GM12878 (cell line): ENCODE results near the gene ZNF836. TPM values are rescaled to one million over a fixed set of nuclear protein-coding genes. Genes with fewer than 3 reads are reported as not detected.
A peak's percentile ranks its signal among the peaks of the same experiment; 100 is the strongest.

Experiments used
- ATAC-seq: fragments of 200-7000 bp; cut with Tn5 transposase; 3 replicates; pipeline ENCODE4 v1.9.1; 2020; ENCODE audit warnings: mild to moderate bottlenecking, moderate library complexity
- BruUV-seq: library from RNA; stranded (reverse); fragments of 400-500 nt; replicated peaks from 2 replicates; lab custom pipeline; 2021; lab: Mats Ljungman, UMichigan
- CTCF ChIA-PET: fragments of 300-600 bp; sonication (Branson Sonifier 250); formaldehyde crosslinking; extraction: SDS; loops from one replicate; lab custom pipeline; 2021; ENCODE audit warnings: inconsistent platforms; lab: Yijun Ruan, JAX
- POLR2A ChIA-PET: fragments of 350-600 bp; formaldehyde crosslinking; extraction: SDS; loops from one replicate; lab custom pipeline; 2021; ENCODE audit warnings: inconsistent platforms; lab: Charles Lee
- RAD21 ChIA-PET: fragments of 300-600 bp; sonication (Branson Sonifier 250); formaldehyde crosslinking; loops from one replicate; lab custom pipeline; 2023; ENCODE audit warnings: antibody characterized with exemption; ENCODE audit not compliant: unreplicated experiment; lab: Charles Lee
- SMC1A ChIA-PET: fragments of 300-600 bp; sonication (Branson Sonifier 250); formaldehyde crosslinking; loops from one replicate; lab custom pipeline; 2023; ENCODE audit not compliant: unreplicated experiment, uncharacterized antibody; lab: Charles Lee
- DNase-seq: peaks from one replicate; pipeline ENCODE4 v3.0.0-alpha.2; 2011; ENCODE audit warnings: low read depth, low spot score
- FAIRE-seq: peaks from 3 replicates; lab custom pipeline; 2011; peaks lifted over from hg19 to GRCh38; lab: Jason Lieb, UNC
- H2AFZ ChIP-seq: 2 replicates; pipeline ENCODE4 v1.6.0; 2011; ENCODE audit warnings: low read depth, low read length, control low read depth; ENCODE audit not compliant: control insufficient read depth
- H3K27ac ChIP-seq: 2 replicates; pipeline ENCODE4 v1.5.1; 2011; ENCODE audit warnings: control low read depth; ENCODE audit not compliant: control insufficient read depth, insufficient read depth
- H3K27me3 ChIP-seq, 2 experiments: replicated peaks in 1 of 2; 2 replicates each; pipeline versions ENCODE4 v1.6.0 to v1.6.1; 2011; ENCODE audit warnings: low read length in 1 of 2; ENCODE audit not compliant: control insufficient read depth in 2 of 2, insufficient read depth in 2 of 2
- H3K36me3 ChIP-seq, 2 experiments: 2 replicates each; pipeline ENCODE4 v1.5.1; 2011; ENCODE audit warnings: low read length in 1 of 2; ENCODE audit not compliant: control insufficient read depth in 2 of 2, insufficient read depth in 2 of 2
- H3K4me1 ChIP-seq: 2 replicates; pipeline ENCODE4 v1.6.1; 2011; ENCODE audit warnings: mild to moderate bottlenecking, low read length, moderate library complexity, mixed read lengths; ENCODE audit not compliant: control insufficient read depth, insufficient read depth
- H3K4me2 ChIP-seq: 2 replicates; pipeline ENCODE4 v1.6.0; 2011; ENCODE audit warnings: control low read depth; ENCODE audit not compliant: control insufficient read depth, insufficient read depth
- H3K4me3 ChIP-seq: fragments of 200-600 bp; sonication (generic); 2 replicates; pipeline ENCODE4 v1.5.1; 2016
- H3K79me2 ChIP-seq: 2 replicates; pipeline ENCODE4 v1.6.0; 2011; ENCODE audit warnings: low read length; ENCODE audit not compliant: control insufficient read depth, insufficient read depth
- H3K9ac ChIP-seq: 2 replicates; pipeline ENCODE4 v1.8.0; 2011; ENCODE audit warnings: low read length, control low read depth, mixed read lengths; ENCODE audit not compliant: control insufficient read depth, insufficient read depth
- H3K9me3 ChIP-seq: replicated peaks from 3 replicates; pipeline ENCODE4 v1.5.1; 2011; ENCODE audit warnings: mild to moderate bottlenecking, low read length; ENCODE audit not compliant: control insufficient read depth, insufficient read depth
- H4K20me1 ChIP-seq: 2 replicates; pipeline ENCODE4 v1.6.0; 2011; ENCODE audit not compliant: control insufficient read depth, insufficient read depth
- BRCA1 ChIP-seq: IDR thresholded peaks from 2 replicates; pipeline ENCODE4 v1.6.1; 2011; ENCODE audit warnings: low read depth, low read length, improper control_type of control experiment
- EP300 ChIP-seq, 2 experiments: fragments of 150-350 bp in 1 of 2; IDR thresholded peaks; 2 replicates each; pipeline ENCODE4 v1.6.1; 2011 to 2012; ENCODE audit warnings: low read depth in 2 of 2, low read length in 2 of 2, borderline replicate concordance in 1 of 2, improper control_type of control experiment in 1 of 2, inconsistent platforms in 1 of 2; ENCODE audit not compliant: control insufficient read depth in 1 of 2
- ETV6 ChIP-seq, 2 experiments: fragments of 450-650 bp in 1 of 2; IDR thresholded peaks in 1 of 2; conservative IDR thresholded peaks in 1 of 2; 2 replicates each; pipeline ENCODE4 v1.6.1; 2014; ENCODE audit warnings: antibody characterized with exemption in 1 of 2, borderline replicate concordance in 1 of 2, low read depth in 1 of 2, mild to moderate bottlenecking in 1 of 2, moderate library complexity in 1 of 2
- MEF2B ChIP-seq: fragments of 450-650 bp; IDR thresholded peaks from 2 replicates; pipeline ENCODE4 v1.6.1; 2018; ENCODE audit warnings: mild to moderate bottlenecking, moderate library complexity; ENCODE audit not compliant: partially characterized antibody, poor library complexity, severe bottlenecking
- MXI1 ChIP-seq: fragments of 150-350 bp; IDR thresholded peaks from 2 replicates; pipeline ENCODE4 v1.6.1; 2011; ENCODE audit warnings: low read depth, mild to moderate bottlenecking, inconsistent platforms, low read length, improper control_type of control experiment
- NFYB ChIP-seq: IDR thresholded peaks from 2 replicates; pipeline ENCODE4 v1.6.1; 2011; ENCODE audit warnings: low read depth, mild to moderate bottlenecking, low read length, improper control_type of control experiment, moderate library complexity; ENCODE audit not compliant: insufficient read depth
- POLR2A ChIP-seq: IDR thresholded peaks from 2 replicates; pipeline ENCODE4 v1.6.1; 2011; ENCODE audit warnings: low read depth, mild to moderate bottlenecking, low read length
- POLR2AphosphoS5 ChIP-seq: IDR thresholded peaks from 2 replicates; pipeline ENCODE4 v1.6.1; 2011; ENCODE audit warnings: mild to moderate bottlenecking, low read length, inconsistent platforms
- RAD51 ChIP-seq: fragments of 450-650 bp; IDR thresholded peaks from 2 replicates; pipeline ENCODE4 v1.6.1; 2016; ENCODE audit warnings: moderate library complexity, mild to moderate bottlenecking, inconsistent platforms
- SMC3 ChIP-seq: IDR thresholded peaks from 2 replicates; pipeline ENCODE4 v1.6.1; 2011; ENCODE audit warnings: low read length, improper control_type of control experiment, borderline replicate concordance
- YY1 ChIP-seq: IDR thresholded peaks from 2 replicates; pipeline ENCODE4 v1.6.1; 2011; ENCODE audit warnings: low read depth, mild to moderate bottlenecking, low read length
- WGBS: methylation state at CpG from one replicate; pipeline ENCODE4 v1.1.6; 2016; ENCODE audit warnings: low lambda C conversion rate; ENCODE audit not compliant: insufficient replicate concordance, insufficient coverage; ENCODE audit errors: missing lambda C conversion rate; 5-methylcytosine and 5-hydroxymethylcytosine counted together
- in situ Hi-C: fragments of 300-500 bp; cut with MboI; formaldehyde crosslinking; loops from 9 replicates; pipeline ENCODE4 v1.14.3; 2018; ENCODE audit warnings: mixed read lengths
- intact Hi-C: fragments of 100-400 bp; cut with micrococcal nuclease; formaldehyde crosslinking; loops from one replicate; pipeline ENCODE4 v1.14.2; 2022; ENCODE audit not compliant: unreplicated experiment
- polyA plus RNA-seq, 11 experiments: library from polyadenylated mRNA; depleted of rRNA in 4 of 11; unstranded in 6 of 11; stranded (reverse) in 5 of 11; fragments of >200 nt; fragmentation: Nextera tagmentation in 4 of 11; fragmentation: Illumina TruSeq in 1 of 11; extraction: Ambion mirVana in 4 of 11; extraction: Trizol in 1 of 11; gene quantifications; 1 replicate in 1 of 11; 2 replicates in 10 of 11; pipeline versions ENCODE4 v1.2.1 to v1.2.3, GENCODE V29; 2011 to 2016; ENCODE audit warnings: inconsistent platforms in 2 of 11, missing spikeins in 2 of 11, low read depth in 1 of 11
- total RNA-seq, 4 experiments: library from RNA; depleted of rRNA in 3 of 4; stranded (reverse); fragments of >200 nt in 3 of 4; fragmentation: Illumina TruSeq in 1 of 4; extraction: Trizol in 1 of 4; gene quantifications; 2 replicates each; pipeline versions ENCODE4 v1.2.1 to v1.2.3, GENCODE V29; 2013 to 2021
- TF ChIP-seq, protein P1 (sequence below): IDR thresholded peaks from 2 replicates; pipeline ENCODE4 v1.6.1; 2011; ENCODE audit warnings: low read depth, low read length, improper control_type of control experiment, borderline replicate concordance
- TF ChIP-seq, protein P2 (sequence below): fragments of 450-650 bp; IDR thresholded peaks from 2 replicates; pipeline ENCODE4 v1.6.1; 2017; ENCODE audit warnings: borderline replicate concordance

ZNF836 gene
- total and polyA plus RNA-seq, 10 of the 15 experiments (the other 5 are each of a cell fraction or from before 2014, with no cell fraction given) = 4.5 to 9.2 (median 6.2) TPM

DNA sequence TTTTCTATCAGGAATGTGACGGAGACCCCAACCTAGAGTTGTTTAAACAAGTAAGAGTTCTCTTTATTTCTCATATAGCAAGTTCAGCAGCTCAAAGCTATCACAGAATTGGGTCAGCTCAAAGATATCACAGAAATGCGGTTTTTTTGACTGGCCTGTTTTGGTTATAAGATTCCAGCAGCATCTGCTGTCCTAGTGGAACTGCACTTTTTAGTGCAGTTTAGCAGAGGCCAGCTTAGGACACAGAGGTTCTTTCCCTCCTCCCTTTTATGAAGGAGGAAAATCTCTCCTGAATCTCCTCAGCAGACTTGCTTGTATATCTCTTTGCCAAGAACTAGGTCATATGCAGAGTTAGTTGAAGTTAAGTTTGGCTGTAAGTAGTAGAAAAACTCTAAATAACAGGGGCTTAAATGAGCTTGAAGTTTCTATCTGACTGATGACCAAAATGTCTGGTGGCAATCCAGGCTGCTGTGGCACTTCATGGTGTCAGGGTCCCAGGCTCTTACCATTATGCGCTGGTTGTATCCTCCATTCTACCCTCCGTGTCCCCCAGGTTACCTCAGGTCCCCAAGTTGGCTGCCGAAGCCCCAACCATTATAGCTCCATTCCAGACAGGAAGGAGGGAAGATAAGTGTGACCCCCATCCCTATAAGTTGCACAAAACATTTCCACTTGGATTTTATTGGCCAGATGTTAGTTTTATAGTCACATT lies 25.0 kb upstream of the ZNF836 start:
- peaks cover 75% of the 10 kb centered on the region for H3K79me2 ChIP-seq
- no peak overlapping the region for H3K4me2 ChIP-seq
- RAD21 ChIA-PET = no interaction called here
- BruUV-seq = no TSS peak
- SMC1A ChIA-PET = no interaction called here
- H3K27ac ChIP-seq = no peak overlapping the region
- intact Hi-C loops (no loop called here), in situ Hi-C loops (no loop called here)
- DNase-seq (no peak), FAIRE-seq (no peak), ATAC-seq (no peak)
- H2AFZ ChIP-seq = no peak overlapping the region
- H3K4me1 ChIP-seq = no peaks in the 10 kb centered on the region; the same call in 1 of the 2 replicates
- no peaks in the 10 kb centered on the region for H3K27me3 ChIP-seq
- TF ChIP-seq SMC3 (no peak), POLR2AphosphoS5 (peak; percentile 55; the same call in 1 of the 2 replicates)
- no peaks in the 10 kb centered on the region for H3K9me3 ChIP-seq
- peaks cover 12% of the 10 kb centered on the region for H4K20me1 ChIP-seq
- POLR2A ChIA-PET = interaction anchor here (0.7 kb wide), 1 partner anchor 40 kb away, joined by 3 read pairs; no protein-coding TSS in a partner anchor
- CTCF ChIA-PET = interaction anchor here (1.2 kb wide), 1 partner anchor 41 kb away, joined by 3 read pairs; no protein-coding TSS in a partner anchor
- H3K4me3 ChIP-seq = no peak overlapping the region
- H3K9ac ChIP-seq = no peak overlapping the region
- peaks cover 12 to 34% of the 10 kb centered on the region in 2 experiments for H3K36me3 ChIP-seq
- 99% methylated on average over 5 of the region's 5 CpGs for WGBS

DNA sequence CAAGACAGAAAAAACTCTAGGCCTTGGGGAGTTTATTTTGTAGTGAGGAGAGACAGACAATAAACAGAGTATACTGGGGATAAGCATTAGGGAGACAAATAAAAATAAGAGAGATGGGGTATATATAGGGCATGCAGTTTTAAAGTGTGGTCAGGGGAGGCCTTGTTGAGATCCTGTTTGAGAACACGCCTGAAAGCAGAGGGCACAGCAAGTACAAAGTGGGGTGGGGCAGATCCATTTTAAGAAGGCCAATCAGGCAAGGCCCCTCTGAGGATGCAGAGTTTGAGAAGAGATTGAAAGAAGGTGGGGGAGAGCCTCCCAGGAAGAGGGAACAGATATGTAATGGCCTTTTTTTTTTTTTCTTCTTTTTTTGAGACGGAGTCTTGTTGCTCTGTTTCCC lies 20.5 kb upstream of the ZNF836 start:
- in situ Hi-C loops (no loop called here), intact Hi-C loops (loop anchor here (5.0 kb wide), 1 partner anchor 55 kb away; the partner anchor contains the start of gene ZNF616)
- peaks cover 12% of the 10 kb centered on the region for H4K20me1 ChIP-seq
- POLR2A ChIA-PET = no interaction called here
- ATAC-seq (no peak), DNase-seq (no peak), FAIRE-seq (no peak)
- no peaks in the 10 kb centered on the region for H3K9me3 ChIP-seq
- peak overlapping the region; percentile 91 for H3K4me3 ChIP-seq
- no peaks in the 10 kb centered on the region; the same call in 1 of the 2 replicates for H3K4me1 ChIP-seq
- RAD21 ChIA-PET = no interaction called here
- peak overlapping the region; percentile 98; the same call in 1 of the 2 replicates for H3K27ac ChIP-seq
- H3K79me2 ChIP-seq = peaks cover 70% of the 10 kb centered on the region
- CTCF ChIA-PET = no interaction called here
- SMC1A ChIA-PET = no interaction called here
- no peaks in the 10 kb centered on the region for H3K27me3 ChIP-seq
- BruUV-seq = no TSS peak
- peak overlapping the region; percentile 92 for H3K4me2 ChIP-seq
- peaks cover 6 to 20% of the 10 kb centered on the region in 2 experiments for H3K36me3 ChIP-seq
- 43% methylated on average over 1 of the region's 2 CpGs for WGBS
- peak overlapping the region; percentile 97; the same call in 1 of the 2 replicates for H3K9ac ChIP-seq
- H2AFZ ChIP-seq = no peak overlapping the region
- no peak for TF ChIP-seq RAD51
- no peak for TF ChIP-seq YY1
- TF ChIP-seq, protein P1, sequence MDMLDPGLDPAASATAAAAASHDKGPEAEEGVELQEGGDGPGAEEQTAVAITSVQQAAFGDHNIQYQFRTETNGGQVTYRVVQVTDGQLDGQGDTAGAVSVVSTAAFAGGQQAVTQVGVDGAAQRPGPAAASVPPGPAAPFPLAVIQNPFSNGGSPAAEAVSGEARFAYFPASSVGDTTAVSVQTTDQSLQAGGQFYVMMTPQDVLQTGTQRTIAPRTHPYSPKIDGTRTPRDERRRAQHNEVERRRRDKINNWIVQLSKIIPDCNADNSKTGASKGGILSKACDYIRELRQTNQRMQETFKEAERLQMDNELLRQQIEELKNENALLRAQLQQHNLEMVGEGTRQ = no peak
- 0 out of 2 replicates have a peak, but pooled peaks have one; percentile 22 for TF ChIP-seq POLR2A
- TF ChIP-seq MXI1 = no peak
- TF ChIP-seq, protein P2, sequence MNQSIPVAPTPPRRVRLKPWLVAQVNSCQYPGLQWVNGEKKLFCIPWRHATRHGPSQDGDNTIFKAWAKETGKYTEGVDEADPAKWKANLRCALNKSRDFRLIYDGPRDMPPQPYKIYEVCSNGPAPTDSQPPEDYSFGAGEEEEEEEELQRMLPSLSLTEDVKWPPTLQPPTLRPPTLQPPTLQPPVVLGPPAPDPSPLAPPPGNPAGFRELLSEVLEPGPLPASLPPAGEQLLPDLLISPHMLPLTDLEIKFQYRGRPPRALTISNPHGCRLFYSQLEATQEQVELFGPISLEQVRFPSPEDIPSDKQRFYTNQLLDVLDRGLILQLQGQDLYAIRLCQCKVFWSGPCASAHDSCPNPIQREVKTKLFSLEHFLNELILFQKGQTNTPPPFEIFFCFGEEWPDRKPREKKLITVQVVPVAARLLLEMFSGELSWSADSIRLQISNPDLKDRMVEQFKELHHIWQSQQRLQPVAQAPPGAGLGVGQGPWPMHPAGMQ = no peak
- TF ChIP-seq EP300 (IDR thresholded peaks at IDR 0.05; ENCODE audit: borderline replicate concordance in 1 of 2, control insufficient read depth in 1 of 2, low read depth in 2 of 2, low read length in 2 of 2) = no peak
- TF ChIP-seq ETV6 (conservative IDR thresholded peaks at IDR 0.05 in 1 of 2, IDR thresholded peaks at IDR 0.05 in 1 of 2; ENCODE audit: borderline replicate concordance in 1 of 2, low read depth in 1 of 2) = no peak
- TF ChIP-seq NFYB = 0 out of 2 replicates have a peak, but pooled peaks have one; percentile 22
- TF ChIP-seq MEF2B = no peak
- TF ChIP-seq BRCA1 = no peak
